Fibroblast of gingiva (primary cell): ENCODE measurements around the gene IRS2.

ENCODE experiments used
- DNase-seq: peaks from one replicate; pipeline ENCODE4 v3.0.0-alpha.2; 2011; ENCODE audit warnings: low read depth

IRS2 gene

GRCh38 chr13:109703250-109703649 is 83.1 kb downstream of the IRS2 start:
- no peak for DNase-seq
